Sigmoid colon (tissue), 4 donors: ENCODE results near the gene SHKBP1.

ENCODE experiments used
- EP300 ChIP-seq, 4 donors: sonication (generic); formaldehyde crosslinking; IDR thresholded peaks; one replicate each; pipeline ENCODE4 v1.6.1; 2017; ENCODE audit warnings: antibody characterized with exemption in 4 of 4
- TF ChIP-seq, protein P1 (sequence below), 4 experiments: fragments of 450-650 bp in 3 of 4; fragments of 200-600 bp in 1 of 4; IDR thresholded peaks; one replicate each; pipeline ENCODE4 v1.5.1; 2016 to 2019; ENCODE audit warnings: antibody characterized with exemption in 4 of 4, mild to moderate bottlenecking in 3 of 4, moderate library complexity in 2 of 4

DNA sequence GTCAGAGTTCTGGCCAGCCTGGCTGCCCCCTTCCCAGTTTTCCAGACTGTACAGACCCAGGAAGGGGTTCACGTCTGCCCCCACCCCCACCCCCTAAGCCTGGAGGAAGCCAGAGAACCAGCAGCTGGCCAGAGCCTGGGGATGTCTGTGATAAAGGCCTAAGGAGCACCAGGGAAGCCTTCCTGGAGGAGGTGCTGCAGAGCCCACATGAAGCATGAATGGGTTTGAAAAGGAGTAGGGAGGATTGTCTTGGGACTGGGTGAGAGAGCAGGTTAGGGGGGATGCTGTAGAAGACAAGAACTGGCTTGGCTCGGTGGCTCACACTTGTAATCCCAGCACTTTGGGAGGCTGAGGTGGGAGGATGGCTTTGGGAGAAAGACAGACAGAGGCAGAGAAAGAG is 5.8 kb downstream of the SHKBP1 start:
- TF ChIP-seq, protein P1, sequence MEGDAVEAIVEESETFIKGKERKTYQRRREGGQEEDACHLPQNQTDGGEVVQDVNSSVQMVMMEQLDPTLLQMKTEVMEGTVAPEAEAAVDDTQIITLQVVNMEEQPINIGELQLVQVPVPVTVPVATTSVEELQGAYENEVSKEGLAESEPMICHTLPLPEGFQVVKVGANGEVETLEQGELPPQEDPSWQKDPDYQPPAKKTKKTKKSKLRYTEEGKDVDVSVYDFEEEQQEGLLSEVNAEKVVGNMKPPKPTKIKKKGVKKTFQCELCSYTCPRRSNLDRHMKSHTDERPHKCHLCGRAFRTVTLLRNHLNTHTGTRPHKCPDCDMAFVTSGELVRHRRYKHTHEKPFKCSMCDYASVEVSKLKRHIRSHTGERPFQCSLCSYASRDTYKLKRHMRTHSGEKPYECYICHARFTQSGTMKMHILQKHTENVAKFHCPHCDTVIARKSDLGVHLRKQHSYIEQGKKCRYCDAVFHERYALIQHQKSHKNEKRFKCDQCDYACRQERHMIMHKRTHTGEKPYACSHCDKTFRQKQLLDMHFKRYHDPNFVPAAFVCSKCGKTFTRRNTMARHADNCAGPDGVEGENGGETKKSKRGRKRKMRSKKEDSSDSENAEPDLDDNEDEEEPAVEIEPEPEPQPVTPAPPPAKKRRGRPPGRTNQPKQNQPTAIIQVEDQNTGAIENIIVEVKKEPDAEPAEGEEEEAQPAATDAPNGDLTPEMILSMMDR (IDR thresholded peaks at IDR 0.05), result no peak
- TF ChIP-seq EP300 (IDR thresholded peaks at IDR 0.05), result no peak
